Measurements from ENCODE around the gene TNIK.
A peak's percentile ranks its signal among the peaks of the same experiment; 100 is the strongest.

The TNIK gene

DNA sequence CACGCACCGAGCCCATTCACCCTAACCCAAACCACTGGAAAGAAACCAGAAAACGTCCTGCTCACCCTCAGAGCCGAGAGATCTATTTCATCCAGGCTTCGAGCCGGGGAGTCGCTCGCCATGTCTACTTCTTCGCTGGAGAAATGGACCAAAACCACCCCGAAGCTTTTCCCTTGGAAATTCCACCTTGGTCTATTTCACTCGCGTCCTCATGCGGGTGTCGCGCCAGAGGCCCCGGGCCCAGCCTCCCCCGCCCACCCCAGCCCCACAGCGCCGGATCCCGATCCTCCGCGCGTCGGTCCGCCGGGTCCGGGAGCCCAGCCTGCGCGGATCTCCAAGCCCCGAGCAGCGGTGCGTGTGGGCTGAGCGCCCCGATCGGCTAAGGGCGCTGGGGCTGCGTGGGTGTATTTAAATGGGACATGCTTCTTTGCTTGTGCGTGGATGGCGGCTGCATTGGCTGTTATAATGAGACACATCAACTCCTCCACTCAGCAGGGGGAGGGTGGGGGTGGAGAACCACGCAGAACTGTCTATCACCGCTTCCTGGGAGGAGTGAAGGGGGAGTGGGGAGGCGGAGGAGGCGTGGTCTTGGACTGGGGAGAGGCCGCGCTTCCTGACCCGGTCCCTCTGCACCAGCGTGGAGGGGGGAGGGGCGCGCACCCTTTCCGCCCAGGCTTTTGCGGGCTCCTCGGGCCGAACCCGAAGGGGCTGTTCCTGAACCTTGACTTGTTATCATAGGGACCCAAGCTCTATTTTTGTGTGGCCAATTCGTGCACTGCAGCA is at the start of gene TNIK:
Gene TNIK (minus strand): TSS at position 464 of the 783 bp plus-strand sequence. CDS start 342 bp downstream, at position 122.
- DNase-seq (ENCODE audit: low read depth in 2 of 2), result peak; percentile 81 to 88

DNA sequence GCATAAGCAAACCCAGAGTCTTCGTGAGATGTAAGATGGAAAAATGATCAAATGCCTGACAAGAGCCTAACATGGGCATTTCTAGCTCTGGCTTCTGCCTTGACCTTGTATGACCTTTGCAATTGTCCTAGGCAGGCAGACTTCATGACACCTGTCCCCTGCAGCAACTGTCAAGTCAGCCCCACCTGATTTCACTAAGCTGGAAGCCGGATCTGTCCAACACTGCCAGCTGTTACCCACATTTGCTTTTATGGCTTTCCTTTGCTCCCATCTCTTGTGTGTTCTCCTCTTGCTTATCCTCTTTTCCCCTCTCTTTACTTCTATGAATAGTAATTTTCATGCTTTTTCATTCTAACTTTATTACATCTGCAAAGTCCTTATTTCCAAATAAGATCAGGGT is 48.5 kb upstream of the TNIK start:
- no peak for DNase-seq (ENCODE audit: low read depth in 2 of 2)

DNA sequence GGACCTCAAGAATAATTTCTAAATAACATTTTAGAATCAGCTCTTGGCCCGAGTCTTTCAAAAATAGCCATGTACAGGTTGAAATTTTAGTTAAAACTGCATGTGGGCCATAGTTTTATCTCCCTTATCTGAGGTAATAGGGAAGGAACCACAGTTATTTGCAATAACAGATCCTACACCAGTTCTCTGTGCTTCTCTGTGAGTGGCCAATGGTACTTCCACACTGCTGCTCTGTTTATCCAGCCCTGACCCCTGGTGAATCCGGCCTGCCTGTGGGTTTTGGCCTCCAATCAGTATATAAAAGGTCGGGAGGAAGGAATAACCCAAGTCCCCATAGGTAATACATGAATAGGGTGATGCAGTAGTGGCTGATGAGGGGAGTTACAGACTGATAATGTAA is 48.0 kb upstream of the TNIK start:
- DNase-seq (ENCODE audit: low read depth in 2 of 2), result no peak

DNA sequence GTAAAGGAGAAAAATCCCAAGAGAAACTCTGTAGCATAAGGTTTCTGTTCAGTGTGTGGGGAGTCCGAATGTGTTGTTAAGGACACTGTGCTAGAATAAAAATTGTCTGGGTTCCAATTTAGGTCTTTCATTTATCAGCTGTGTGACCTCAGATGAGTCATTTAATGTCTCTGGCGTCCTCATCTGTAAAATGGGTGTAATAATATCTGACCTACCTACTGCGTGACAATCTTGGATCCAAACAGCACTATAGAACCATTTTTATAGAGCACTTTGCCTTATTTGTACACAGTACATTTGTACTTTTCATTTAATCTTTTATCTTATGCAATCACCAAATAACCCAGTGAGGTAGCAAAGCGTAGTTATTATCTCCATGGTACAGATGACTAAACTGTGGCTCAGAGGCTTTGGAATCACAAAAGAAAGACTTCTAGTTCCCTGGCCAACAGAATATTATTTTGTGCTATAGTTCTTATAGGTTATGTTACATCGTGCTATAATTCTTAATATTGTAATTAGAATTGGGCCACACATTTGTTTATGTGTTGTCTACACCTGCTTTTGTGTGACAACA is 46.6 kb upstream of the TNIK start:
- no peak for DNase-seq (ENCODE audit: low read depth in 2 of 2)

DNA sequence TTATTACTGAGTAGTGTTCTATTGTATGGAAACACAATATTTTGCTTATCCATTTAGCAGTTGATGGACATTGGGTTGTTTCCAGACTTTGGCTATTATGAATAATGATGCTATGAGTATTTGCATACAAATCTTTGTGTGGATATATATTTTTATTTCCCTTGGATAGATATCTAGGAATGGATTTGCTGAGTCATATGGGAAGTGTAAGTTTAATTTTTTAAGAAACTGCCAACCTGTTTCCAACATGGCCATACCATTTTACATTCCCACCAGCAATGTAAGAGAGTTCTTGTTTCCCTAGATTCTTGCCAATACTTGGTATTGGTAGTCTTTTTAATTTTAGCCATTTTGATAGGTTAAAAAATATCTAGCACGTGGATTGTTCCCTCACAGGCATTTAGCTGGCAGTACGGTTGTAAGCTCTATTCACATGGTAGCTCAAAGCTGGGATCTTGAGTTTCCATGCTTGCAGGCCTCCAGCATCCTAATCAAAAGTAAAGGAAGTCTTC is 45.7 kb upstream of the TNIK start:
- DNase-seq (ENCODE audit: low read depth in 2 of 2), result no peak

DNA sequence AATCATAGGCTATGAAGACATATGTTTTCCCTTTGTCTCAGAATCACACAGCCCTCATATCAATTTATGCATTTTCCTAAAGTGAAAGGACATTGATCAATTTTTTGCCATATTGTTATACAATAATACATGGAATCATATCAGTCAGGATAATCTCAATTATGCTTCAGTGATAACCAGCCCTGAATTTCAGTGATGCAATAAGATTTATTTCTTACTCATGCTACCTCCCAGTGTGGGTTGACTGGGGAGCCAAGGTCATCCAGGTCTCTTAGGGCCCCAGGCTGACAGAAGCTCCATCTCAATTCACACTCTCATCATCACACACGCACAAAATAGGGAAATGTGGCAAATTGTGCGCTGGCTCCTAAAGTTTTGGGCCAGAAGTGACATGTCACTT is 44.2 kb upstream of the TNIK start:
- no peak for DNase-seq (ENCODE audit: low read depth in 2 of 2)

DNA sequence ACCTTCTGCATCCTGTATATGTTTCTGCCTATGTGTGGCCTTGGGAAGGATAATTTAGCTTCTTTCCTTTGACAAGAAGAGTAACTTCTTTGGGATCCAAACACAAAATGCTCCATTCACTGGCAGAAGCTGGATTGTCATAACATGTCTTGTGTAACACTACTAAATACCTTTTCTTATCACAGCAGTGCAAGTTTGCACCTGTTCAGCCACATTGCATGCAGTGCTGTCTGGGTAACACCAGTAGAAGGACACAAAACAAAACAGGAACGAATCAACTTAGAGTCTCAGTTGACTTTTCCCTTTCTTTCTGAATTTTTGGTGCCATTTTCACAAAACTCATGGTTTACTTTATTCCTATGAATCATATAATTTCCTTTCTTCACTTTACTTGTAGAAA is 43.6 kb upstream of the TNIK start:
- no peak for DNase-seq (ENCODE audit: low read depth in 2 of 2)

DNA sequence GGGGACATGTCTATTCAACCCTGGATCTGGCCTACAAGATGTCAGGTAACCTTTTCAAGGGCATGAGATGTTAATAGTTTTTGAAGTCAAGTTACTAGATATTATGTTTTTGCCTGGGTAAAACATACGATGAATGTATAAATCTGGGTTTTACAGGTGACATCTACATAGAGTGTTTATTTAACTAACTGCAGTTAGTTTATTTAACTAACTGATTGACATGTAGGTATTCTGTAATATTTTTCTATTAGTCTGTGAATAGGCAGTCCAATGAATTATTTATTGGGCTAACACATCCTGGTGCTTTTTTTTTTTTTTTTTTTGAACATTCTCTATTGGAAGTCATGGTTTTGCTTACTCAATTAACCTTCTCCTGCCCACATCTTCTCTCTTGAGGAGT is 38.7 kb upstream of the TNIK start:
- DNase-seq (ENCODE audit: low read depth in 2 of 2), result no peak

DNA sequence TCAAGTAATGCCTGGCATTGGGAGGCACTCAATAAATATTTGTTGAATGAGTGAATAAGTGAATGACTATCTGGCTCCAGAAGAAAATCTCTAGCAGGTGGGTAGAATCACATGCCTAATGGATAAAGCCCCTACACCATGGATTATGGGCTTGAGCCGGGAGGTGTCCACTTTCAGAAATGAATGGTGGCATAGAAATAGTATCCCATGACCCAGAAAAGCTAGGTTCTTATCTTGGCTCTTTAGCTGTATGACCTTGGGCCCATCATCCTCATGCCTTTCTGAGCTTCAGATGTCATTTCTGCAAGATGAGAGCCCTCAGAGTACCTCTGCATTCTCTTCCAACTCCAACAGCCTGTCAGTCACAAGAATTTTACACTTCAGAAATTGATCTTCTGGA is 37.3 kb upstream of the TNIK start:
- DNase-seq (ENCODE audit: low read depth in 2 of 2), result no peak

DNA sequence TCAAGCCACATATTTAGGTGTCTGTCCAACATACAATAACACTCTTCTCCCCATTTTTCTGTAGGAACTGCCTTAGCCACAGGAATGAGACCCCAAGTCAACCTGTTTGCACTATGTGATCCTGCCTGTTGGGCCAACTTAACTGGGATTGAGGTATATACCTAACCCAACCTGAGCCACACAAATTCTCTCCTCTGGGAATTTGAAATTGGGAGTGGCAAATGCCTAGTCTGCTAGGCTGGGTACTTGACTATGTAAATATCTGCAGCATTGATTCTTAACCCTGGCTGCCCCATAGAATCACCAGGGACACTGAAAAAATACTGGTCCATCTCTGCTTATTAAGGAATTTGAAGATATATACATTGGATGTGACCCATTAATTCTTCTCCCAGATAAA is 35.2 kb upstream of the TNIK start:
- no peak for DNase-seq (ENCODE audit: low read depth in 2 of 2)

DNA sequence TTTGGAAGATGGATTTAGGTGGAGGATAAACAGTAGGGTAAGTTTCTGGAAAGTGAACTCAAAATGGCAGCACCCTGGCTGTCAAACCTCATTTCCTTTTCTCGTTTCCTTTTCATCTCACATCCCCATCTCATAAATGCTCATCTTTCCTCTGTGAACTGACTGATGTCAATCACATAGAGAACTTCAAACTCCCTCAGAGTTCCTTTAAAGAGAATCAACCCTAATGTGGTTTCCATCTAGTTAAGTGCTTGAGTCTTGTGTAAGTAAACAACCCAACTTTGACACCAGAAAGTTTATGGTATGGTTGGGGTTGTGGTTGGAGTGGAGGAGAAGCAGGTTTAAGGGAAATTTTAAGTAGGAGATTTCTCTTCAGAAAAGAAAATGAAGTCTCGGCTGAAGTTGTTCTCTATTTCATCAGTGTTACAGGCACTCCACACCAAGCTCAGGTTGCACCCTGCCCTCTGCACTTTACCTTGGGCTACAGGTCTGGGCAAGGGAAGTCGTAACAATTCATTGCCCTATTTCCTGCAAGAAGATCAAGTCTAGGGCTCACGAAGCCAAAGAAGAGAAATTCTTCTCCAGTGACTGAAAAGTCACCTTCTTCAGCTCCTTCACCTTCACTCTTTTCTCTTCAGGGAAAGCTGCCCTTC is 34.4 kb upstream of the TNIK start:
- DNase-seq (ENCODE audit: low read depth in 2 of 2), result no peak

DNA sequence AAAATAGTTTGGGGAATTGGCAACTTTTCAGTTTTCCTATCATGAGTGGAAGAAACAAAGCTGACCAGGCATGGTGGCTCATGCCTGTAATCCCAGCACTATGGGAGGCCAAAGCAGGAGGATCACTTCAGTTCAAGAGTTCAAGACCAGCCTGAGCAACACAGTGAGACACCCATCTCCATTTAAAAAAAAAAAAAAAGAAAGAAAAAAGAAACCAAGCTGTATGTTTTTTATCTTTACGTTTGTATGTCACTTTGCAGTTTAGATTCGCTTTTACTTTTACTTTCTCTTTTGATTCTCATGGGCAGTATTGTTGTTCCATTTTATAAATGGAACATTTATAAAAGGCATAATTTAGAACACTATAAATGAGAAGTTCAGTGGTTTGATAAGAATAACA is 31.2 kb upstream of the TNIK start:
- DNase-seq (ENCODE audit: low read depth in 2 of 2), result no peak

DNA sequence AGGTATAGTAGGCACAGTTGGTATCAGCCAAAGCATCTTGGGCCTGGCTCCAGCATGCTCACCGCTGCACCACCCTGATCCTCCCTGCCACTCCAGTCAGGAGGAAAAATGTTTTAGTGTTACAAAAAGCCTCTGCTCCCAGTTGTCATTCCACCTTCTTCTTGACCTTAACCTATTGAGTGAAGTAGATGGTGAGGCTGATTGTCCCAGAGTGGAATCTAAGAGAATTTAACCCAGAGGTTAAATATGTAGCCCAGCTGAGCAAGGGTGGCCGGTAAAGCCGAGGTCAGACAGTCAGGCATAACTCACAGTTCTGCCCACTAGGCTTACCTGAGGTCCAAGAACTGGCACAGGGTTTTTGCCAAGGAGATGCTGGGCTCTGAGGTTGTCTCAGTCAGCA is 30.7 kb upstream of the TNIK start:
- DNase-seq (ENCODE audit: low read depth in 2 of 2), result no peak

DNA sequence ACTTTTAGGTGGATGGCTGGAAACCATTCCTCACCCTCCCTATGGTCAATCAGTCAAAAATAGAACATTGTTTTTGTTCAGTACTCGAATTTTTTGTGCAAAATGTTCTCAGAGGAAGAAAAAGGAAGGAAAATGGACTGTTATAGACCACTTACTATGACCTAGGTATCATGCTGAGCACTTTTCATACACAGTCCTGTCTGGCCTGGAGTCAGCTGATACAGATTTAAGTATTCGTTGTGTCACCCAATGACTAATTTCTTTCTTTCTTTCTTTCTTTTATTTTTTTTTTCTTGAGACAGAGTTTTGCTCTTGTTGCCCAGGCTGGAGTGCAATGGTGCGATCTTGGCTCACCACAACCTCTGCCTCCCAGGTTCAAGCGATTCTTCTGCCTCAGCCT is 29.1 kb upstream of the TNIK start:
- DNase-seq (ENCODE audit: low read depth in 2 of 2), result no peak

DNA sequence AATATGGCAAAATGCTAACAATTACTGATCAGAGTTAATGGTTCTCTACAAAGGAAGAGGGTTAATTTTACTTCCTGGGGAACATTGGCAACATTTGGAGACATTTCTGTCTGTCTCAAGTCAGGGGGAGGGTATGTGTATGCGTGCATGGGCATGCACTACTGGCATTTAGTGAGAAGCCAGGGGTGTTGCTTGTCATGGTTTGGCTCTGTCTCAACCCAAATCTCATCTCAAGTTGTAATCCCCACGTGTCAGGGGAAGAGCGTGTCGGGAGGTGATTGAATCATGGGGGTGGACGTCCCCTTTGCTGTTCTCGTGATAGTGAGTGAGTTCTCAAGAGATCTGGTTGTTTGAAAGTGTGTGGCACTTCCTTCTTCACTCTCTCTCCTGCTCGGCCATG is 28.3 kb upstream of the TNIK start:
- no peak for DNase-seq (ENCODE audit: low read depth in 2 of 2)

DNA sequence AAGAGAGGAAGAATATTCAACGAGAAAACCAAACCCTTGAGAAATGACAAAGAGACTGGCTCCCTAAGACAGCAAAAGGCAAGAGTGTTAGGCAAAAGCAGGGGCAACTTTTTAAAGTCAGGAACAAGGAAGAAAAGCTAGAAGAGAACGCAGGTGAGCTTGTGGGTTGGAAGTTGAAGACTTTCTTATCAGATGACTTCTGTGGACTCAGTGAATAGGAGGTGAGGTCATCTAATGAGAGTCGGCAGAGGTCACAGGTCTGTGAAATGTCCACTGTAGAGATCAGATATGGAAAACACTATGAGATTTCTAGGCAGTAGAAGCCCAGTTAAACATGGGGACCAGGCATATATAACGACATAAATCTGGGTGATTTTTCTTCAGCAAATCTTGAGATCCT is 27.2 kb upstream of the TNIK start:
- no peak for DNase-seq (ENCODE audit: low read depth in 2 of 2)

DNA sequence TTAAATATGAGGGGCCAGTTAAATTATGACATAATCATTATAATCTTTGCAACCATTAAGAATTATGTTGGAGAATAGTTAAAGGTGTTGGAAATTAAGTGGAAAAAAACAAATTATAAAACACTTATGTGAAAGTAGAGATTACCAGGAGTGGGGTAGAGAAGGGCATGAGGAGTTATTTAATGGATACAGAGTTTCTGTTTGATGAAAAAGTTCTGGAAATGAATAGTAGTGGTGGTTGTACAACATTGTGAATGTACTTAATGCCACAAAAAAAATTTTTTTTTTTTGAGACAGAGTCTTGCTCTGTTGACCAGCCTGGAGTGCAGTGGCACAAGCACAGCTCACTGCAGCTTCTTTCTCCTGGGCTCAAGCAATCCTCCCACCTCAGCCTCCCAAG is 25.1 kb upstream of the TNIK start:
- DNase-seq (ENCODE audit: low read depth in 2 of 2), result no peak

DNA sequence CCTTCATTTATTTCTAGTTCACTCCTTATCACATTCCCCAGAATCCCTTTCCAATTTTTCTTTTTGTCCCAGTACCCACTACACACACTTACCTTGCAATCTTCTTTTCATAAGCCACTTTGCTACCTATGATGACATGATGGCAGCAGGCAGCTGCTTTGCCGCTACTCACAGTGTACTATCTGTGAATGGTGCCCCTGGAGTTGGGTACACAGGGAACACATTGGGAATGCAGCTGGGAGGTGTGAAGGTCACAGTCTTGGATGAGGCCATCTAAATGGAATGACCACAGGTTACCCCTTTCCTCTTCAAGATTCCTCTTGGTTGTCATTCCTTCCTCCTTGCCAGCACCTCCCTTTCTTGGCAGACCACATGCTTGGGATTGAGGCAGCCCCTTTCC is 20.8 kb upstream of the TNIK start:
- no peak for DNase-seq (ENCODE audit: low read depth in 2 of 2)

DNA sequence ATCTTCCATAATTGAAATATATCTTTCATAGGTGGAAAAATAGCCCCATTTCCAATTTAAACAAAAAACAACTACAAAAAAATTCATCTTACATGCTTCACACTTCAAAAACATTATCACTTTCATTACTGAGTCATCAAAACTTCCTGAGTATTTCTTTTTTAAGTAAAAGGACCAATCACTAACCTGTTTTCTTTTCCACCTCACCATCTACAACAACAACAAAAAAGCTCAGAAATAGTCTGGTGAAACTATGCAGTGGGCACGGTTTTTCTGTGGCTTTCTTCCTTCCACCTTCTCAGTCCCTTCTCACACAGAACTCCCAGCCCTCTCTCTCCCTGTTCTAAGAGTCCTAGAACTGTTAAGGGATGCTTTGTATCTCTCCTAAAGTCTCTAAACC is 20.3 kb upstream of the TNIK start:
- no peak for DNase-seq (ENCODE audit: low read depth in 2 of 2)

DNA sequence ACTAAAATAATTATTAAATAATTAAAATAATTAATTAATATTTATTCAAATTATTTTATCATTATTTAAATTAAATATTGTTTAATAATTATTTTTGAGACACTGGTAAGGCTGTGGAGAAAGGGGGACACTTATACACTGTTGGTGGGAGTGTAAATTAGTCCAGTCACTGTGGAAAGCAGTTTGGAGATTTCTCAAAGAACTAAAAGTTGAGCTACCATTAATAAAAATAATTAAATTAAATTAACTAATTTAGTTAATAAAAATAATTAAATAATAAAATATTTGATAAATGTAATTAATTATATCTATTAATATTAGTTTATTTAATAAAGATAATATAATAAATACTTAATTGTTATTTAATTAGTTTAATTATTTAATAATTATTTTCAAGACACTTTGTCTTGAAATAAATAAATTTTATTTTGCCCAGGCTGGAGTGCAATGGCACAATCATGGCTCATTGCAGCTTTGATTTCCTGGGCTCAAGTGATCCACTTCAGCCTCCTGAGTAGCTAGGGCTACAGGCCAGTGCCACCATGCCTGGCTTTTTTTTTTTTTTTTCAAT is 16.4 kb upstream of the TNIK start:
- DNase-seq (ENCODE audit: low read depth in 2 of 2), result no peak

DNA sequence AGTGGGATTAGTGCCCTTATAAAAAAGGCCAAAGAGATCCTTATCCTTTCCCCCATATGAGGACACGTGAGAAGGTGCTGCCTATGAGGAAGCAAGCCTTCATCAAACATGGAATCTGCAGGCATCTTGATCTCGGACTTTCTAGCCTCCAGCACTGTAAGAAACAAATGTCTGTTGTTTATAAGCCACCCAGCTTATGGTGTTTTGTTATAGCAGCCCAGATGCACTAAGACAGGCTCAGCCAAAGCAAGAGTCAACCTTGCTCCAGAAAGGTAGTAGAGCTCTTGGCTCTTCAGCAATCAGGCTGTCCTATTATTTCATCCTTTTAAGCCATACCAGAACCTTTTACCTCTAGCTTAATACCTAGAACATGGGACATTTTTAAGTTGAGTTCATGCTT is 12.3 kb upstream of the TNIK start:
- DNase-seq (ENCODE audit: low read depth in 2 of 2), result no peak

DNA sequence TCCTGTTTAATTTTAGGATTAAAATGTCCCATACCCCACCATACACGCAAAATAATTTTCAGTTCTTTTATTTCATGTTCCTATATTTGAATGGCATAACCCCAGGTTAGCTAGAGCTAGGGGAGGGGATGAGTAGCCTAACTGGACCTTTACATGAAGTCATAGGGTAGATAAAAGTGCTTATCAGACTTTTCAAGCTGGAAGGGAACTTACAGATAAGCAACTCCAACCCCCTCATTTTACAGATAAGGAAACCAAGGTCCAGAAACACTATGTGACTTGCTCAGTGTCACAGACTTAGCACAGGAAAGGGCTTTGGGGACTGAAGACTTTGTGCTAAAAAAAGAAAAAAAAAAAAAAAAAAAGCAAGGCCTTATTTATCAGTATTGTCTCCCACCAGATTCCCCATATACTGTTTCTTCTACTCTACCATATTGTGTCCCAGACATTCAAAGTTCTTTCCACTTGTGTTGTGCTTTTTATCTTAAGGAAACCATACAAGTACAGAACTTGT is 10.6 kb upstream of the TNIK start:
- DNase-seq (ENCODE audit: low read depth in 2 of 2), result no peak

DNA sequence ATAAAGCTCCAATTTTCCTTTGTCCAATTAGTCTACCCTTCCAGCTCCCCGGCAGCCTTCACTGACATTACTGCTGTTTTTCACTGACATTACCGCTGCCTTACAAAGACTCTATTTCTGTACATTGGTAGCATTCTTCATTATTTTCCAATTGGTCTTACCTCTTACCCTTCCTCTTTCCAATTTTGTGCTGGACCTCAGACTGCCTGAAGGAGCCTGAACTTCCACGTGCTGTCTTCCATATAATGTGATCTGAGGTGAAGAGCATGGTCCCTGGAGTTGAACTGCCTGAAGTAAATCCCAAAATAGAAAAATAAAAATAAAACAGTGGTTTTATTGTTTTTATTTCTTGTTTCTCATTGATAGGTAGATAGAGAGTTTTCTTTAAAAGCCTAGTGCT is 9.2 kb upstream of the TNIK start:
- no peak for DNase-seq (ENCODE audit: low read depth in 2 of 2)

Measured in stimulated activated CD4-positive, alpha-beta T cell treated with anti-CD3 and anti-CD28 coated beads, Interleukin-1b, Interleukin-23, amount 100 ng/mL, for 1 hour (primary cell).